Kidney epithelial cell (primary cell): Measurements from ENCODE around the gene EGR4. TPM values are rescaled to one million over a fixed set of nuclear protein-coding genes. Genes with fewer than 3 reads are reported as not detected.

ENCODE experiments used
- DNase-seq: peaks from one replicate; pipeline ENCODE4 v3.0.0-alpha.2; 2010; ENCODE audit warnings: low read depth
- H3K27me3 ChIP-seq: 2 replicates; pipeline ENCODE4 v1.6.0; 2011; ENCODE audit warnings: low read length; ENCODE audit not compliant: control insufficient read depth, insufficient read depth
- H3K36me3 ChIP-seq: 2 replicates; pipeline ENCODE4 v1.5.1; 2011; ENCODE audit warnings: low read length; ENCODE audit not compliant: control insufficient read depth, insufficient read depth
- H3K4me3 ChIP-seq: 2 replicates; pipeline ENCODE4 v1.5.1; 2011; ENCODE audit warnings: low read depth, mild to moderate bottlenecking, control low read depth, low read length
- total RNA-seq: library from RNA; depleted of rRNA; stranded (reverse); fragments of >200 nt; gene quantifications from 2 replicates; pipeline ENCODE4 v1.2.3, GENCODE V29; 2015
- TF ChIP-seq, protein P1 (sequence below): IDR thresholded peaks from 2 replicates; pipeline ENCODE4 v1.5.1; 2011; ENCODE audit warnings: mild to moderate bottlenecking, moderate library complexity, low read length, control low read depth, inconsistent platforms; ENCODE audit not compliant: insufficient read depth, poor library complexity, severe bottlenecking

EGR4 gene
- total RNA-seq, 1 donor from 2014 or later: not detected

DNA sequence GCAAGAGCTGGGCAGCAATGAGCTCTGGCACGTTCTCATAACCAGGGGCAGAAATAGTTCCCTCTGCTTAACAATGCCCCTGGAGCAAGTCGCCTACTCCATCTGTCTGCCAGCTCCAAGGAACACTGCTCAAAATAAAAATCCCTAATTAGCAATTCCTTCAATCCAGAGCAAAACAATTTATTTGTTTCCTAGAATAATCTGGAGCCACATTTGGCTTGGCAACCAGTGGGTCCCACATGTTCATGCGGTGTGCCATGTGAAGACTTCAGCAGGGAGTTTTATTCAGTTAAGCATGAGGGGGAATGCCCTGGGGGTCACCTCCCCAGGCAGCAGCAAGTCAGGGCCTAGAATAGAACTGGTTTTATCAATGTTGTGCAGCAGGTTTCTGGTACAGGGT, 7.6 kb upstream of the EGR4 start:
- DNase-seq: no peak
- no peak overlapping the region for H3K4me3 ChIP-seq
- peaks cover 15% of the 10 kb centered on the region for H3K27me3 ChIP-seq
- TF ChIP-seq, protein P1, sequence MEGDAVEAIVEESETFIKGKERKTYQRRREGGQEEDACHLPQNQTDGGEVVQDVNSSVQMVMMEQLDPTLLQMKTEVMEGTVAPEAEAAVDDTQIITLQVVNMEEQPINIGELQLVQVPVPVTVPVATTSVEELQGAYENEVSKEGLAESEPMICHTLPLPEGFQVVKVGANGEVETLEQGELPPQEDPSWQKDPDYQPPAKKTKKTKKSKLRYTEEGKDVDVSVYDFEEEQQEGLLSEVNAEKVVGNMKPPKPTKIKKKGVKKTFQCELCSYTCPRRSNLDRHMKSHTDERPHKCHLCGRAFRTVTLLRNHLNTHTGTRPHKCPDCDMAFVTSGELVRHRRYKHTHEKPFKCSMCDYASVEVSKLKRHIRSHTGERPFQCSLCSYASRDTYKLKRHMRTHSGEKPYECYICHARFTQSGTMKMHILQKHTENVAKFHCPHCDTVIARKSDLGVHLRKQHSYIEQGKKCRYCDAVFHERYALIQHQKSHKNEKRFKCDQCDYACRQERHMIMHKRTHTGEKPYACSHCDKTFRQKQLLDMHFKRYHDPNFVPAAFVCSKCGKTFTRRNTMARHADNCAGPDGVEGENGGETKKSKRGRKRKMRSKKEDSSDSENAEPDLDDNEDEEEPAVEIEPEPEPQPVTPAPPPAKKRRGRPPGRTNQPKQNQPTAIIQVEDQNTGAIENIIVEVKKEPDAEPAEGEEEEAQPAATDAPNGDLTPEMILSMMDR: no peak
- H3K36me3 ChIP-seq: no peaks in the 10 kb centered on the region

DNA sequence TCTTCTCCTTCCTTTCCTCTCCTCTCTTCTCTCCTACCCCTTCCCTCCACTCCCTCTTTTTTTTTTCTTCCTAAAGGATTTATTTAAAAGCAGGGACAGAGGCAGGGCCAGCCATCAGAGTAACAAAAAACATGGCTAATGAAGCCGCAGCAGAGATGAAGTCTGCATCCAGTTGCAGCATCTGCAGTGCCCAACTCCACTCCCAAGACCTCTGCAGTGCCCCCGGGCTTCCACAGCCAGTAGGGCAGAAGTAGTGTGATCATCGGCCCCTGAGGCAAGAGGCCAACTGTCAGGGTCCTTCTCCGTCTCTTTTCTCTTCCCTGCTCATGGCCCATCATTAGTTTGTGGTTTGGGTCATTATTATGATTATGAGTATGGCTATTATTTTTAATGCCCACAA, 4.2 kb upstream of the EGR4 start:
- Histone ChIP-seq H3K4me3 (no peak overlapping the region), H3K36me3 (no peaks in the 10 kb centered on the region), H3K27me3 (peaks cover 37% of the 10 kb centered on the region)

DNA sequence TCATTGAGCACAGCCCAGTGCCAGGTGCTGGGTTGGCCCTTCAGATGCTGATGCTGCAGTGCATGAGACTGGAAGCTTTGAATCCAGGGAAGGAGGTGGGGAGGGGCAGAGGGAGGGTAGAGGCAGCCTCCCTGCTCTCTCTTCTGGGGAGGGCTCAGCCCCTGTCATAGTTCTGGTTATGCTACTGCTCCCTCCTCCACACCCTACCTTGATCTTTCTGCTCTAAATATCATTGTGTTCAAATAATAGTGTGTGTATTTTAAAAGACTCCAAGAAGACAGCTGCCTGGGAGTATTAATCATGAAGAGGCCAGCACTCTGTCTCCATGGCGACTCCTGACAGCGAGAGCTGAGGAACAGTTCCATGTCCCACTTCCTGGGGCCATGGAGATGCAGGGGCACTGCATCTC, 3.8 kb upstream of the EGR4 start:
- H3K27me3 ChIP-seq: peaks cover 41% of the 10 kb centered on the region
- H3K4me3 ChIP-seq: no peak overlapping the region
- DNase-seq: no peak
- no peaks in the 10 kb centered on the region for H3K36me3 ChIP-seq
- TF ChIP-seq, protein P1: no peak

More for the DNA sequence above, 4.2 kb upstream of the EGR4 start:
- TF ChIP-seq, protein P1: no peak
- no peak for DNase-seq

DNA sequence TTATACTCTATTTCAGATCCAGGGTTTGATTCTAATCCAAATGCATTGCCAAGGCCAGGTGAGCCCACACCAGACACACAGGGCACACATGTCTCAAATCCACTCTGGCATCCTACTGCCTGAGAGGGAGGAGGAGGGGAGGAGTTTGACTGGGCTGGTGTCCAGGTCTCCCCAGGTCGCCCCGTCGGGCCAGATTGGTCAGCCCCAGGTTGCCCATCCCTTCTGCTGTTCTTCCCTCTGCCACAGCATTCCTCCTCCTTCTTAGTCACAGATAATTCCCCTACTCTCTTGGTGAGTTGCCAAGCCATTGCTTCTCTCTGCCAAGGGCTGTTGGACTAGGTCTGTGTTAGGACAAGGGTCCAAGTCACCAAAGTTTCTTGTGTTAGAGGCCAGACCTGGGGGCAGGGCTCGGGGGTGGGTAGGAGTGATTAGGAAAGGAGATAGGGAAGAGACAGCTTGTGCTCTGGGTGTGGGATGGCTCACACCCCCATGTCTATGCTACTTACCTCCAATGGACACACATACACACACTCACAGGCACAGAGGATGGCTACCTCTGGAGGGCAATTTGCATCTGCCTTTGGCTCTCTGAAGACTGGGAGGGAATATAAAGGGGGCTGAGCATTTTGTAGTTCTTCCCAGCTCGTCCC, 2.5 kb upstream of the EGR4 start:
- DNase-seq: no peak
- no peak overlapping the region for H3K4me3 ChIP-seq
- no peaks in the 10 kb centered on the region for H3K36me3 ChIP-seq
- TF ChIP-seq, protein P1: no peak
- H3K27me3 ChIP-seq: peaks cover 54% of the 10 kb centered on the region

DNA sequence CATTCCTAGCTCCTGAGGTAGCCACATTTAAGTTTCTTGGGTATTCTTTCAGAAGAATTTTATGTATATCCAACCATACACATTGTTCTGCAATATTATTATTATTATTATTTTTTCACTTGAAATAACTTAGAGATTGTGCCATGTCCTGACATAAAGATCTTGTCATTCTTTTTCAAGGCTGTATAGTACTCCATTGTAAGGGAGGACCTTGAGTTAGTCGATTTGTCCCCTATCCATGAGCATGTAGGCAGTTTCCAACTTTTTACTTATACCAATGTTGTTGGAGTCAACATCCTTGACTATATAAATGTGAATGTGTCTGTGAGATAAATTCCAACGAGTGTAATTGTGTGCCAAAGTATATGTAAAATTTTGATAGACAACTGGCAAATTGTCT, 891 bp upstream of the EGR4 start:
- Histone ChIP-seq H3K27me3 (peaks cover 67% of the 10 kb centered on the region), H3K36me3 (no peaks in the 10 kb centered on the region), H3K4me3 (no peak overlapping the region)
- TF ChIP-seq, protein P1: no peak
- DNase-seq: no peak

DNA sequence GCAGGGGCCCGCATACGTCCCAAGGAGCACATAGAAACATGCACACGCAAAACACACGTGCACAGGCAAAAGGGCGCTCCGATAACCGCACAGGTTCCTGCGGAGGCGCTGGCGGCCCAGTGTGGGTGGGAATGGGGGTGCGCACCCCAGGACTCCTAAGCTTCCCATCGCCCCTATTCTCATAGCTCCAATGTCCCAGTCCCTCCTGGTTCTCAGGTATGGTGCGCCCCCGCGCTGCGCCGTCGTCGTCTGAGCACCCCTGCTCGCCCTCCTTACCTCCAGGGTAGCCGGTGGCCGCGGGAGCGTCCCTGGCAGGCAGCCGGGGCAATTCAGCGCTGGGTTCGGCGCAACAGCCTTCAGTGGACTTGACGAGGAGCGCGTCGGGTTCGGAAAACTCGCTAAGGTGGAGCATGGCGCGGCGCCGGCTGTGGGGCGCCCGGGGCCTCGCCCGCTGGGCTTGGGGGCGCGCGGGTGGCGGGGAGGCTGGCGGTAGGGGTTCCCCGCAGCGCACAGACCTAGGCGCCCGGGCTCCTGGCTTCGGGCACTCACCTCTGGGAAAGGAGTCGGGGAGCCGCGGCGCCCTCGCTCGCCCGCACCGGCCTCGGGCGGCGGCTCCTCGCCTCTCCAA, 328 bp downstream of the EGR4 start:
- H3K4me3 ChIP-seq: peak overlapping the region; percentile 27
- peaks cover 69% of the 10 kb centered on the region for H3K27me3 ChIP-seq
- no peak for DNase-seq
- TF ChIP-seq, protein P1: no peak
- H3K36me3 ChIP-seq: no peaks in the 10 kb centered on the region
